HG03025 (cell line): ENCODE results near the gene PATL2.
"Not testable (repeated sequence)": the region's sequence is repeated elsewhere in the genome, so short reads cannot be mapped to it uniquely, and the experiment has no call there.

Experiments
- ATAC-seq: cut with Tn5 transposase; IDR thresholded peaks from one replicate; pipeline ENCODE4 v1.9.1; 2021; ENCODE audit warnings: mild to moderate bottlenecking, moderate library complexity; ENCODE audit not compliant: unreplicated experiment, low FRiP score

Gene PATL2

GRCh38 chr15:44656913-44657312, 54.2 kb downstream of the PATL2 start:
- ATAC-seq = no peak

GRCh38 chr15:44656298-44656697, 54.8 kb downstream of the PATL2 start:
- ATAC-seq = no peak

GRCh38 chr15:44654858-44655257, 56.3 kb downstream of the PATL2 start:
- no peak for ATAC-seq

GRCh38 chr15:44647637-44648036, 63.5 kb downstream of the PATL2 start:
- no peak for ATAC-seq

GRCh38 chr15:44647036-44647435, 64.1 kb downstream of the PATL2 start:
- ATAC-seq = no peak

- ATAC-seq = no peak
Measured at GRCh38 chr15:44646460-44646859, 64.7 kb downstream of the PATL2 start.

- ATAC-seq = no peak
Measured at GRCh38 chr15:44641651-44642050, 69.5 kb downstream of the PATL2 start.

GRCh38 chr15:44636976-44637375, 74.1 kb downstream of the PATL2 start:
- no peak for ATAC-seq

GRCh38 chr15:44633603-44634002, 77.5 kb downstream of the PATL2 start:
- no peak for ATAC-seq

GRCh38 chr15:44625286-44625685, 85.8 kb downstream of the PATL2 start:
- ATAC-seq = not testable (repeated sequence)

- ATAC-seq = no peak
Measured at GRCh38 chr15:44623178-44623577, 87.9 kb downstream of the PATL2 start.

GRCh38 chr15:44620081-44620480, 91.0 kb downstream of the PATL2 start:
- ATAC-seq = no peak

- ATAC-seq = no peak
Measured at GRCh38 chr15:44616974-44617373, 94.1 kb downstream of the PATL2 start.
